Breast epithelium (tissue), 3 donors: Measurements from ENCODE around the gene NUDT19.
"Not testable (repeated sequence)": the region's sequence is repeated elsewhere in the genome, so short reads cannot be mapped to it uniquely, and the experiment has no call there.

Experiments
- CTCF ChIP-seq, 3 donors: fragments of 450-650 bp; IDR thresholded peaks; one replicate each; pipeline ENCODE4 v1.5.1; 2016 to 2017; ENCODE audit warnings: antibody characterized with exemption in 3 of 3, mild to moderate bottlenecking in 3 of 3, moderate library complexity in 3 of 3
- POLR2A ChIP-seq: fragments of 450-650 bp; IDR thresholded peaks from one replicate; pipeline ENCODE4 v1.6.1; 2016; ENCODE audit warnings: antibody characterized with exemption, mild to moderate bottlenecking, moderate library complexity
- POLR2AphosphoS5 ChIP-seq, 3 donors: sonication (generic); formaldehyde crosslinking; IDR thresholded peaks; one replicate each; pipeline ENCODE4 v1.6.1; 2017; ENCODE audit warnings: antibody characterized with exemption in 3 of 3

- not testable (repeated sequence) for TF ChIP-seq CTCF (IDR thresholded peaks at IDR 0.05); POLR2AphosphoS5 (IDR thresholded peaks at IDR 0.05); POLR2A
These were observed 12.4 kb downstream of the NUDT19 start for GRCh38 chr19:32704006-32704405.
